GM18508 (cell line): Measurements from ENCODE around the gene LSM4.

Experiments used
- ATAC-seq: cut with Tn5 transposase; IDR thresholded peaks from one replicate; pipeline ENCODE4 v1.9.1; 2021; ENCODE audit warnings: moderate number of reproducible peaks; ENCODE audit not compliant: insufficient read depth, unreplicated experiment

LSM4 gene

GRCh38 chr19:18280247-18281081, 42.4 kb downstream of the LSM4 start:
- no peak for ATAC-seq

- ATAC-seq, result no peak
These were observed 43.2 kb downstream of the LSM4 start for GRCh38 chr19:18279516-18280246.

GRCh38 chr19:18279266-18279515, 43.7 kb downstream of the LSM4 start:
- no peak for ATAC-seq

GRCh38 chr19:18278521-18279265, 44.2 kb downstream of the LSM4 start:
- no peak for ATAC-seq

GRCh38 chr19:18274781-18275356, 48.0 kb downstream of the LSM4 start:
- ATAC-seq, result no peak

- ATAC-seq, result no peak
These were observed 48.6 kb downstream of the LSM4 start, which contains the start of gene IQCN for GRCh38 chr19:18274219-18274780. IQCN (minus strand) TSS chr19:18274452; CDS start chr19:18269478, 4,974 bp downstream.

GRCh38 chr19:18273561-18274218, 49.2 kb downstream of the LSM4 start:
- ATAC-seq, result no peak

- ATAC-seq, result no peak
These were observed 51.4 kb downstream of the LSM4 start for GRCh38 chr19:18271433-18271841.

GRCh38 chr19:18270326-18270725, 52.5 kb downstream of the LSM4 start:
- ATAC-seq, result no peak

GRCh38 chr19:18269070-18269723, 53.7 kb downstream of the LSM4 start:
- no peak for ATAC-seq

GRCh38 chr19:18266771-18267686, 55.8 kb downstream of the LSM4 start:
- ATAC-seq, result no peak

- ATAC-seq, result no peak
These were observed 57.3 kb downstream of the LSM4 start for GRCh38 chr19:18265582-18265981.

- ATAC-seq, result no peak
These were observed 57.8 kb downstream of the LSM4 start for GRCh38 chr19:18264971-18265540.

- ATAC-seq, result no peak
These were observed 58.6 kb downstream of the LSM4 start for GRCh38 chr19:18264137-18264854.

GRCh38 chr19:18263324-18264136, 59.3 kb downstream of the LSM4 start:
- ATAC-seq, result no peak

- ATAC-seq, result no peak
These were observed 60.0 kb downstream of the LSM4 start for GRCh38 chr19:18262917-18263316.

- ATAC-seq, result no peak
These were observed 60.7 kb downstream of the LSM4 start for GRCh38 chr19:18262144-18262543.
